C4-2B (cell line): ENCODE measurements around the gene VPS13C.

Experiments used
- ZFX ChIP-seq: fragments of 450-650 bp; IDR thresholded peaks from 2 replicates; pipeline ENCODE4 v1.6.1; 2017
- TF ChIP-seq, protein P1 (sequence below): fragments of 450-650 bp; conservative IDR thresholded peaks from 2 replicates; pipeline ENCODE4 v1.5.1; 2017; ENCODE audit warnings: mild to moderate bottlenecking

DNA sequence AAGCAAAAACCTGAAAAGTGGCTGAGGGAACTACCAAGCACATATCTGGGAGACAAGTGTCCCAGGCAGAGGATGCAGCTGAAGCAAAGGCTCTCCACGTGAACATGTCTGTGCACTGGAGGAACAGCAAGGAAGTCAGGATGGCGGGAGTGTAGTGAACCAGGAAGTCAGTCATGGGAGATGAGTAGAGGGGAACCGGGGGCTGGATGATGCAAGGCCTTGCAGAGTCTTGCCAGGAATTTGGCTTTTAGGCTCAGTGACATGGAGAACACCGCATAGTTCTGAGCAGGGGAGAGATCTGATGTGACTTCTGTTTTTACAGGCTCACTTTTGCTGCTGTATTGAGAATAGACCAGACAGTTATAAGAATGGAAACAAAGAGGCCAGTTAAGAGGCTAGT, 25.5 kb upstream of the VPS13C start:
- TF ChIP-seq, protein P1, sequence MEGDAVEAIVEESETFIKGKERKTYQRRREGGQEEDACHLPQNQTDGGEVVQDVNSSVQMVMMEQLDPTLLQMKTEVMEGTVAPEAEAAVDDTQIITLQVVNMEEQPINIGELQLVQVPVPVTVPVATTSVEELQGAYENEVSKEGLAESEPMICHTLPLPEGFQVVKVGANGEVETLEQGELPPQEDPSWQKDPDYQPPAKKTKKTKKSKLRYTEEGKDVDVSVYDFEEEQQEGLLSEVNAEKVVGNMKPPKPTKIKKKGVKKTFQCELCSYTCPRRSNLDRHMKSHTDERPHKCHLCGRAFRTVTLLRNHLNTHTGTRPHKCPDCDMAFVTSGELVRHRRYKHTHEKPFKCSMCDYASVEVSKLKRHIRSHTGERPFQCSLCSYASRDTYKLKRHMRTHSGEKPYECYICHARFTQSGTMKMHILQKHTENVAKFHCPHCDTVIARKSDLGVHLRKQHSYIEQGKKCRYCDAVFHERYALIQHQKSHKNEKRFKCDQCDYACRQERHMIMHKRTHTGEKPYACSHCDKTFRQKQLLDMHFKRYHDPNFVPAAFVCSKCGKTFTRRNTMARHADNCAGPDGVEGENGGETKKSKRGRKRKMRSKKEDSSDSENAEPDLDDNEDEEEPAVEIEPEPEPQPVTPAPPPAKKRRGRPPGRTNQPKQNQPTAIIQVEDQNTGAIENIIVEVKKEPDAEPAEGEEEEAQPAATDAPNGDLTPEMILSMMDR, result no peak
- TF ChIP-seq ZFX, result no peak
